Panc1 (cell line): ENCODE results near the gene TRIM33. TPM values are rescaled to one million over a fixed set of nuclear protein-coding genes. Genes with fewer than 3 reads are reported as not detected.

ENCODE experiments used
- ATAC-seq: fragments of 200-7000 bp; cut with Tn5 transposase; 2 replicates; pipeline ENCODE4 v1.9.1; 2020; ENCODE audit warnings: mild to moderate bottlenecking, moderate library complexity
- BruUV-seq: library from RNA; stranded (reverse); fragments of 400-500 nt; replicated peaks from 2 replicates; lab custom pipeline; 2021; lab: Mats Ljungman, UMichigan
- CTCF ChIA-PET: fragments of 300-600 bp; sonication (Branson Sonifier 250); formaldehyde crosslinking; loops from one replicate; lab custom pipeline; 2022; ENCODE audit warnings: antibody characterized with exemption; lab: Charles Lee
- POLR2A ChIA-PET: fragments of 300-600 bp; sonication (Branson Sonifier 250); formaldehyde crosslinking; loops from one replicate; lab custom pipeline; 2022; ENCODE audit warnings: antibody characterized with exemption; lab: Charles Lee
- DNase-seq: peaks from one replicate; pipeline ENCODE4 v3.0.0-alpha.2; 2010; ENCODE audit warnings: low read depth, low spot score
- H3K27ac ChIP-seq: 2 replicates; pipeline ENCODE4 v1.5.1; 2011; ENCODE audit warnings: mild to moderate bottlenecking, low read length, inconsistent platforms
- H3K27me3 ChIP-seq: fragments of 200-500 bp; sonication (Bioruptor generic); 2 replicates; pipeline ENCODE4 v1.6.0; 2014; ENCODE audit warnings: low read length, inconsistent platforms; ENCODE audit not compliant: control insufficient read depth, insufficient read depth
- H3K36me3 ChIP-seq: fragments of 200-500 bp; sonication (Bioruptor generic); 2 replicates; pipeline ENCODE4 v1.5.1; 2014; ENCODE audit warnings: inconsistent platforms, mild to moderate bottlenecking, low read length, moderate library complexity; ENCODE audit not compliant: control insufficient read depth, insufficient read depth
- H3K4me1 ChIP-seq: 2 replicates; pipeline ENCODE4 v1.5.1; 2011; ENCODE audit warnings: inconsistent platforms, mild to moderate bottlenecking, low read length, moderate library complexity; ENCODE audit not compliant: control insufficient read depth, insufficient read depth
- H3K4me3 ChIP-seq, 2 experiments: 2 replicates each; pipeline ENCODE4 v1.5.1; 2011 to 2012; ENCODE audit warnings: low read depth in 2 of 2, low read length in 2 of 2, mild to moderate bottlenecking in 2 of 2, inconsistent platforms in 1 of 2, moderate library complexity in 1 of 2
- H3K9me3 ChIP-seq: fragments of 200-500 bp; sonication (Bioruptor generic); 2 replicates; pipeline ENCODE4 v1.5.1; 2014; ENCODE audit warnings: low read depth, mild to moderate bottlenecking, inconsistent platforms, low read length, moderate library complexity; ENCODE audit not compliant: control insufficient read depth, insufficient read depth
- POLR2AphosphoS5 ChIP-seq: IDR thresholded peaks from 2 replicates; pipeline ENCODE4 v1.6.1; 2012; ENCODE audit warnings: mild to moderate bottlenecking, low read depth, low read length, moderate library complexity
- SIN3A ChIP-seq: IDR thresholded peaks from 2 replicates; pipeline ENCODE4 v1.6.1; 2012; ENCODE audit warnings: low read depth, mild to moderate bottlenecking, low read length, moderate library complexity, borderline replicate concordance; ENCODE audit not compliant: insufficient read depth
- TCF7L2 ChIP-seq: IDR thresholded peaks from 2 replicates; pipeline ENCODE4 v1.6.1; 2011; ENCODE audit warnings: mild to moderate bottlenecking, low read depth, low read length, inconsistent platforms
- in situ Hi-C: cut with HindIII; loops from 2 replicates; pipeline ENCODE4 v1.10.0; 2016; ENCODE audit warnings: low sequenced_read_pairs, low pct_unique_long_range_greater_than_20kb
- intact Hi-C: fragments of 100-400 bp; cut with micrococcal nuclease; formaldehyde crosslinking; loops from one replicate; pipeline ENCODE4 v1.10.0; 2022; ENCODE audit not compliant: unreplicated experiment
- total RNA-seq: library from RNA; stranded (reverse); gene quantifications from one replicate; pipeline ENCODE4 v1.2.1, GENCODE V29; 2021; ENCODE audit not compliant: unreplicated experiment
- TF ChIP-seq, protein P1 (sequence below): fragments of 450-650 bp; IDR thresholded peaks from 2 replicates; pipeline ENCODE4 v1.5.1; 2017; ENCODE audit warnings: mild to moderate bottlenecking
- TF ChIP-seq, protein P2 (sequence below), 2 experiments: IDR thresholded peaks; 2 replicates each; pipeline ENCODE4 v1.6.1; 2011 to 2012; ENCODE audit warnings: low read depth in 2 of 2, control low read depth in 1 of 2, low read length in 1 of 2, mild to moderate bottlenecking in 1 of 2, moderate library complexity in 1 of 2; ENCODE audit not compliant: insufficient read depth in 1 of 2

Gene TRIM33
- total RNA-seq, 1 experiment from 2014 or later: 22.2 TPM

- no TSS peak for BruUV-seq
- intact Hi-C loops: no loop called here
- ChIA-PET CTCF (no interaction called here), POLR2A (no interaction called here)
- Histone ChIP-seq H3K4me1 (no peaks in the 10 kb centered on the region), H3K4me3 (no peak overlapping the region), H3K27ac (no peak overlapping the region), H3K27me3 (no peaks in the 10 kb centered on the region), H3K9me3 (no peaks in the 10 kb centered on the region), H3K36me3 (peaks cover 2% of the 10 kb centered on the region; the same call in 1 of the 2 replicates)
- TF ChIP-seq SIN3A: no peak
- TF ChIP-seq POLR2AphosphoS5: no peak
- no peak for TF ChIP-seq TCF7L2
- TF ChIP-seq, protein P1, sequence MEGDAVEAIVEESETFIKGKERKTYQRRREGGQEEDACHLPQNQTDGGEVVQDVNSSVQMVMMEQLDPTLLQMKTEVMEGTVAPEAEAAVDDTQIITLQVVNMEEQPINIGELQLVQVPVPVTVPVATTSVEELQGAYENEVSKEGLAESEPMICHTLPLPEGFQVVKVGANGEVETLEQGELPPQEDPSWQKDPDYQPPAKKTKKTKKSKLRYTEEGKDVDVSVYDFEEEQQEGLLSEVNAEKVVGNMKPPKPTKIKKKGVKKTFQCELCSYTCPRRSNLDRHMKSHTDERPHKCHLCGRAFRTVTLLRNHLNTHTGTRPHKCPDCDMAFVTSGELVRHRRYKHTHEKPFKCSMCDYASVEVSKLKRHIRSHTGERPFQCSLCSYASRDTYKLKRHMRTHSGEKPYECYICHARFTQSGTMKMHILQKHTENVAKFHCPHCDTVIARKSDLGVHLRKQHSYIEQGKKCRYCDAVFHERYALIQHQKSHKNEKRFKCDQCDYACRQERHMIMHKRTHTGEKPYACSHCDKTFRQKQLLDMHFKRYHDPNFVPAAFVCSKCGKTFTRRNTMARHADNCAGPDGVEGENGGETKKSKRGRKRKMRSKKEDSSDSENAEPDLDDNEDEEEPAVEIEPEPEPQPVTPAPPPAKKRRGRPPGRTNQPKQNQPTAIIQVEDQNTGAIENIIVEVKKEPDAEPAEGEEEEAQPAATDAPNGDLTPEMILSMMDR: no peak
- TF ChIP-seq, protein P2, sequence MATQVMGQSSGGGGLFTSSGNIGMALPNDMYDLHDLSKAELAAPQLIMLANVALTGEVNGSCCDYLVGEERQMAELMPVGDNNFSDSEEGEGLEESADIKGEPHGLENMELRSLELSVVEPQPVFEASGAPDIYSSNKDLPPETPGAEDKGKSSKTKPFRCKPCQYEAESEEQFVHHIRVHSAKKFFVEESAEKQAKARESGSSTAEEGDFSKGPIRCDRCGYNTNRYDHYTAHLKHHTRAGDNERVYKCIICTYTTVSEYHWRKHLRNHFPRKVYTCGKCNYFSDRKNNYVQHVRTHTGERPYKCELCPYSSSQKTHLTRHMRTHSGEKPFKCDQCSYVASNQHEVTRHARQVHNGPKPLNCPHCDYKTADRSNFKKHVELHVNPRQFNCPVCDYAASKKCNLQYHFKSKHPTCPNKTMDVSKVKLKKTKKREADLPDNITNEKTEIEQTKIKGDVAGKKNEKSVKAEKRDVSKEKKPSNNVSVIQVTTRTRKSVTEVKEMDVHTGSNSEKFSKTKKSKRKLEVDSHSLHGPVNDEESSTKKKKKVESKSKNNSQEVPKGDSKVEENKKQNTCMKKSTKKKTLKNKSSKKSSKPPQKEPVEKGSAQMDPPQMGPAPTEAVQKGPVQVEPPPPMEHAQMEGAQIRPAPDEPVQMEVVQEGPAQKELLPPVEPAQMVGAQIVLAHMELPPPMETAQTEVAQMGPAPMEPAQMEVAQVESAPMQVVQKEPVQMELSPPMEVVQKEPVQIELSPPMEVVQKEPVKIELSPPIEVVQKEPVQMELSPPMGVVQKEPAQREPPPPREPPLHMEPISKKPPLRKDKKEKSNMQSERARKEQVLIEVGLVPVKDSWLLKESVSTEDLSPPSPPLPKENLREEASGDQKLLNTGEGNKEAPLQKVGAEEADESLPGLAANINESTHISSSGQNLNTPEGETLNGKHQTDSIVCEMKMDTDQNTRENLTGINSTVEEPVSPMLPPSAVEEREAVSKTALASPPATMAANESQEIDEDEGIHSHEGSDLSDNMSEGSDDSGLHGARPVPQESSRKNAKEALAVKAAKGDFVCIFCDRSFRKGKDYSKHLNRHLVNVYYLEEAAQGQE (IDR thresholded peaks at IDR 0.05; ENCODE audit: insufficient read depth in 1 of 2, low read depth in 2 of 2, low read length in 1 of 2): no peak
- no peak for ATAC-seq
- DNase-seq: no peak
- in situ Hi-C loops: no loop called here
Observed at GRCh38 chr1:114439369-114439768, 71.6 kb downstream of the TRIM33 start.

DNA sequence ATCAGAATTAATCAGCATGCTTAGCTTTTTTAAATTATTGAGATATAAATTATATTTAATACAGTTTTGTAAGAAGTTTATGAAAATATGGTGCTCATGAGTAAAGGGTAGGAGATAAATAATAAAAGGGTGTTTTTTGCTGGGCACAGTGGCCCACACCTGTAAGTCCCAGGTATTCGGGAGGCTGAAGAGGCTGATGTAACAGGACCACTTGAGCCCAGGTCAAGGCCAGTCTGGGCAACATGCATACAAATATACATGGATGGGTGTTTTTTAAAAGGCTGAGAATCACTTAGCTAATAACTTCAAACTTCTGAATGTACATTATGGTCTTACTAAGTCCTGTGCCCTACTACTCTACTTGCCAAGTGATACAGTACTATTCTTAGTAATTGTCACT, 73.2 kb downstream of the TRIM33 start:
- no TSS peak for BruUV-seq

More for the DNA sequence above, 73.2 kb downstream of the TRIM33 start:
- Histone ChIP-seq H3K27ac (no peak overlapping the region), H3K36me3 (peaks cover 2% of the 10 kb centered on the region; the same call in 1 of the 2 replicates), H3K4me3 (no peak overlapping the region), H3K27me3 (no peaks in the 10 kb centered on the region), H3K4me1 (no peaks in the 10 kb centered on the region), H3K9me3 (no peaks in the 10 kb centered on the region)
- intact Hi-C loops (no loop called here), in situ Hi-C loops (no loop called here)
- no peak for ATAC-seq
- ChIA-PET CTCF (no interaction called here), POLR2A (no interaction called here)
- DNase-seq: no peak
- no peak for TF ChIP-seq SIN3A
- no peak for TF ChIP-seq TCF7L2
- TF ChIP-seq, protein P2 (IDR thresholded peaks at IDR 0.05; ENCODE audit: insufficient read depth in 1 of 2, low read depth in 2 of 2, low read length in 1 of 2): no peak
- TF ChIP-seq POLR2AphosphoS5: no peak
- TF ChIP-seq, protein P1: no peak
